PC-3 (cell line): ENCODE data around the gene LARP4B.

Source experiments
- EZH2 ChIP-seq: fragments of 300-600 bp; sonication (generic); IDR thresholded peaks from one replicate; pipeline ENCODE4 v1.6.1; 2017; ENCODE audit warnings: antibody characterized with exemption, mild to moderate bottlenecking, low read length; ENCODE audit not compliant: unreplicated experiment
- EZH2phosphoT487 ChIP-seq: fragments of 300-600 bp; sonication (generic); IDR thresholded peaks from 2 replicates; pipeline ENCODE4 v1.6.1; 2018; ENCODE audit warnings: mild to moderate bottlenecking, antibody characterized with exemption, low read length, borderline replicate concordance
- TF ChIP-seq, protein P1 (sequence below): fragments of 300-600 bp; sonication (generic); conservative IDR thresholded peaks from 2 replicates; pipeline ENCODE4 v1.5.1; 2017; ENCODE audit warnings: antibody characterized with exemption, low read depth, mild to moderate bottlenecking, low read length

DNA sequence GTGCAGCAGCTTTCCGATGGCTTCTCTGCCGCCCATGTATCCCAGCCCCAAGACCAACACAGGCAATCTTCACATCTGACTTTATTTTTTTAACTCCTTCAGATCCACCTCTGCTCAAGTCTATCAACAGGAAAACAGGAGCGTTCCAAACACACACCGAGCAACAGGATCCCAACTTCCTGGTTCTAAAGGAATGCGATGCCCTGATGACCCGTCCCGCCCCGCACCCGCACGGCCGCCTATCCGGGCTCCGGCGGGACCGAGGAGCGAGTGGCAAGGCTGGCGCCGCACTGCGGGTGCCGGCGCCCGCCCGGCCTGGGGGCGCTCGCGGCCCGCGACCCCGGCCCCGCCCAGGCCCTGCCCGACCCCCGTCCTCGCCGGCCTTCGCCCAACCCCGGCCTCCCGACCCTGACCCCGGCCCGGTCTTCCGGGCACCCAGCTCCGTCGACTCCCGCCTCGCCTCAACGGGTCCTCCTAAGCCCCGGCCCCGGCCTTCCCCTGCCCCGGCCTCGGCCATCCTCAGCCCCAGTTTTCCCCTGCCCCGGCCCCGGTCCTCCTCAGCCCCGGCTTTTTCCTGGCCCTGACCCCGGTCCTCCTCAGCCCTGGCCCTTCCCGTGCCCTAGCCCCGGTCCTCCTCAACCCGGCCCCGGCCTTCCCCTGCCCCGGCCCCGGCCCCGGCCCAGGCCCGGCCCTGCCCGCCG is 730 bp downstream of the LARP4B start:
- TF ChIP-seq, protein P1, sequence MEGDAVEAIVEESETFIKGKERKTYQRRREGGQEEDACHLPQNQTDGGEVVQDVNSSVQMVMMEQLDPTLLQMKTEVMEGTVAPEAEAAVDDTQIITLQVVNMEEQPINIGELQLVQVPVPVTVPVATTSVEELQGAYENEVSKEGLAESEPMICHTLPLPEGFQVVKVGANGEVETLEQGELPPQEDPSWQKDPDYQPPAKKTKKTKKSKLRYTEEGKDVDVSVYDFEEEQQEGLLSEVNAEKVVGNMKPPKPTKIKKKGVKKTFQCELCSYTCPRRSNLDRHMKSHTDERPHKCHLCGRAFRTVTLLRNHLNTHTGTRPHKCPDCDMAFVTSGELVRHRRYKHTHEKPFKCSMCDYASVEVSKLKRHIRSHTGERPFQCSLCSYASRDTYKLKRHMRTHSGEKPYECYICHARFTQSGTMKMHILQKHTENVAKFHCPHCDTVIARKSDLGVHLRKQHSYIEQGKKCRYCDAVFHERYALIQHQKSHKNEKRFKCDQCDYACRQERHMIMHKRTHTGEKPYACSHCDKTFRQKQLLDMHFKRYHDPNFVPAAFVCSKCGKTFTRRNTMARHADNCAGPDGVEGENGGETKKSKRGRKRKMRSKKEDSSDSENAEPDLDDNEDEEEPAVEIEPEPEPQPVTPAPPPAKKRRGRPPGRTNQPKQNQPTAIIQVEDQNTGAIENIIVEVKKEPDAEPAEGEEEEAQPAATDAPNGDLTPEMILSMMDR: no peak
- no peak for TF ChIP-seq EZH2
- TF ChIP-seq EZH2phosphoT487: no peak
